ENCODE results near the gene B4GALT1. TPM values are rescaled to one million over a fixed set of nuclear protein-coding genes. Genes with fewer than 3 reads are reported as not detected.
"Not testable (repeated sequence)": the region's sequence is repeated elsewhere in the genome, so short reads cannot be mapped to it uniquely, and the experiment has no call there.

Gene B4GALT1
- total RNA-seq, 1 experiment from 2014 or later = 34.5 TPM

GRCh38 chr9:33161589-33162132, 5.5 kb downstream of the B4GALT1 start:
- no peak for DNase-seq (ENCODE audit: low spot score)

DNA sequence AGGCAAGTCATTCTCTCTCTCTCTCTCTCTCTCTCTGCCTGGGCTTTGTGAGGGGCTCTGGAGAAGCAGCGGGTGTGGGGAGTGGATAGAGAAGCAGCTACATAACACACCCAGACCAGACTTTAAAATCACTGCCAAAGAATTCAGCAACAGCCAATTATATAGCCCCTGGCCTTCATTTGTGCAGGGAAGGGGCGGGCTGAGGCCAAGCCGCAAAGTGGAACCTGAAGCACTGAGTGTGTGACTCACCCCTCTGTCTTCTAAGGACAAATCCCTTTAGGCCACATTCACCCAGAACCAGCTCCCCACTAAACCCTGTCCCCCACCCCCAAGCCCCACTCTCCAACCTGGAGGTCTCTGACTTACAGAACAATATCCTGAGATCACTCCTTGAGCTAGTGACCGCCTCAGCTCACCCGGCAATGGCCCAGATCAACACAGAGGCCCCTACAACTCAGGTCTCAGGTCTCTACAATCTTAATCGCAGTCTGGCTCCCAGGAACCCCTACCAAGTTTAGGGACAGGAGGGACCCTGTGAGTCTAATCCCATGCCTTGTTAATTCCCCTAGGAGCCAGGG, 6.0 kb downstream of the B4GALT1 start:
- DNase-seq (ENCODE audit: low spot score) = peak; percentile 97

DNA sequence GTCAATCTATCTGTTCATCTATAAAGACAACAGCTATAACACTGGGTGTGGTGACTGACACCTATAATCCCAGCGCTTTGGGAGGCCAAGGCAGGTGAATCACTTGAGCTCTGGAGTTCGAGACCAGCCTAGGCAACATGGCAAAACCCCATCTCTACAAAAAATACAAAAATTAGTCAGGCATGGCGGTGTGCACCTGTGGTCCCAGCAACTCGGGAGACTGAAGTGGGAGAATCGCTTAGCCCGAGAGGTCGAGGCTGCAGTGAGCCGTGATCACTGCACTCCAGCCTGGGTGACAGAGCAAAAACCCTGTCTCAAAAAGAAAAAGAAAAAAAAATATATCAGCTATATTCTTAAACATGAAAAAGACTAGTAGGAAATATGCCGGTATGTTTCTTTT, 6.7 kb downstream of the B4GALT1 start:
- not testable (repeated sequence) for DNase-seq (ENCODE audit: low spot score)

DNA sequence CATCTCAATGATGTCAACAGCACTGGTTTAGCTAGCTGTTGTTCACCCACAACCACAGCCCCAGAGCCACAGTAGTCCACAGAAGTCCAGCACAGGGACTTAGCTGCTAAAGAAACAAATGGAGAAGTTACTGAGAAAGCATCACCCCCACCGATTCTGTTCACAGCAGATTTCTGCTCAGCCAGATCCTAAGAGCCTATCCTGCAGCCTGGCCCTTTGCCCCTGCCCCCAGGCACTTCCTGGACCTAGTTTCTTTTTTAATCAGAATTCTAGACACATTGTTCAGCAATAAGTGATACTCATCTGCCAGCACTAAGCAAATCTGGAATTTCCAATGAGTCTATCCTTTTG, 7.4 kb downstream of the B4GALT1 start:
- DNase-seq (ENCODE audit: low spot score) = peak; percentile 69

DNA sequence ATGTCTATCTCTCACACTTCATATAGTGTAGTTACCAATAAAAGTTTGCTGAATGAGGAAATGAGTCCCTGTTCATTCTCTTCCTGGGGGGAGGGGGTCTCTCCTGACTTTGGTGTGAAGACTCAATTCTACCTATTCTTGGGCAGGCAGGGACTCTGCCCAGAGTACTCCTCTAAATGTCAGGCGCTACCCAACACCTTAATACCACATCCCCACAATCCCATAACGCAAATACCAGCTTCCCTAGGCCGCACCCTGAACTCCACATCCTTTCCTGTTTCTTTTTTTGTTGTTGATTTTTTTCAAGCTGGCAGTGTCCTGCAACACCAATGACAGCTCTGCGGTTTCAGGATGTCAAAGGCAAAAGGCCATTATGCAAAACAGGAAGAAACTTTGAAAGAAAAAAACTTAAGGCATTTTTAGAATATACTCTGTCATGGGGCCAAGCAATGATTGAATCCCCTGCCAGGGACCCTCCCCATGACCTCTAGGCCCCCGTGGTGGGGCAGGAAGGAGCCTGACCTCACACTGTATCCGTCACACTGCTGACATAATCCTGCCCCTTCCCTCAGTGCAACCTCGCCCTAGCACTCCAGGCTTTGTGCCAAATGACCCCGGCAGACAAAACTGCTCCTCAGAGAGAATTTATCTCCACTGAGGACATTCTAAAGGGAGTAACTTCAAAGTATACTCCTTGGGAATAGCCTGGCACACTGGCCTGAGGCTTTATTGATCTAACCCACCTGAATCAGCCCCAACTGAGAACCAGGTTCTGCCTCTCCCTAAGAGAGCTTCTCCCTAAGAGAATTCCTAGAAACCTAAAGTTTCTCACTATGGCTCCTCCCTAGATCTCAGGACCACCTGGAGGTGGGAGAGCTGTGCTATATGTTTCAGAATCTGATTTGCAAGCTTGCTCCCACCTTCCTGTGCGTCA, 8.0 kb downstream of the B4GALT1 start:
- DNase-seq (ENCODE audit: low spot score) = peak; percentile 61

GRCh38 chr9:33157960-33158842, 8.9 kb downstream of the B4GALT1 start:
- no peak for DNase-seq (ENCODE audit: low spot score)

- DNase-seq (ENCODE audit: low spot score) = no peak
These were observed 11.7 kb downstream of the B4GALT1 start for GRCh38 chr9:33155393-33155792.

GRCh38 chr9:33154371-33154770, 12.8 kb downstream of the B4GALT1 start:
- no peak for DNase-seq (ENCODE audit: low spot score)

DNA sequence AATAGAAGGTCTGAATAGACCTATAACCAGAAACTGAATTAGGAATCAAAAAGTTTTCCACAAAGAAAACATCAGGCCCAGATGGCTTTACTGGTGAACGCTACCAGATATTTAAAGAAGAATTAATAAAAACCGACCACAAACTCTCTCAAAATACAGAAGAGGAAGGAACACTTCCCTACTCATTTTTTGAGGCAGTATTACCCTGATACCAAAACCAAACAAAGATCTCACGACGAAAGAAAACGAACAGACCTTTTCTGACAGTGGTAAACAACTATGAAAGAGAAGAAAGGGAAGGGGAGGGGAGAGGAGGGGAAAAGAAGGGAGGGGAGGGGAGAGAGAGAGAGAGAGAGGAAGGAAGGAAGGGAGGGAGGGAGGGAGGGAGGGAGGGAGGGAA, 13.5 kb downstream of the B4GALT1 start:
- no peak for DNase-seq (ENCODE audit: low spot score)

- no peak for DNase-seq (ENCODE audit: low spot score)
These were observed 14.1 kb downstream of the B4GALT1 start for GRCh38 chr9:33153001-33153400.

DNA sequence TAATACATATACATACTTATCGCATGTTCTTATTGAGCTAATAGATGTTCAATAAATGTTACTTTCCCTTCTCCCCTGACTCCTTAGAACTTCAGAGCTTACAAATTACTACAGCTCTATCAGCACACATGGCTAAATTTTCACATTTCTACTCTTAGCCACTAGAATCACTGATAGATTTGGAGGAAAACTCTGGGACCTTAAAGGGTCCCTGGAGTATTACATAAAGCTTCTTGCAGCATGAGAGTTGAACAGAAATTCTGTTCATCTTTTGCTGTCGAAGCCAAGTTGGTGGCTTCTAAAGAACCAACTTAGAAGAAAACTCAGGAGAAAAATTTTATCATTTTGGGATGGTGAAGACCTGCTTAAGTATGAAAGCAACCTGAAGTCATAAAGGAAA, 15.5 kb downstream of the B4GALT1 start:
- DNase-seq (ENCODE audit: low spot score) = no peak

DNA sequence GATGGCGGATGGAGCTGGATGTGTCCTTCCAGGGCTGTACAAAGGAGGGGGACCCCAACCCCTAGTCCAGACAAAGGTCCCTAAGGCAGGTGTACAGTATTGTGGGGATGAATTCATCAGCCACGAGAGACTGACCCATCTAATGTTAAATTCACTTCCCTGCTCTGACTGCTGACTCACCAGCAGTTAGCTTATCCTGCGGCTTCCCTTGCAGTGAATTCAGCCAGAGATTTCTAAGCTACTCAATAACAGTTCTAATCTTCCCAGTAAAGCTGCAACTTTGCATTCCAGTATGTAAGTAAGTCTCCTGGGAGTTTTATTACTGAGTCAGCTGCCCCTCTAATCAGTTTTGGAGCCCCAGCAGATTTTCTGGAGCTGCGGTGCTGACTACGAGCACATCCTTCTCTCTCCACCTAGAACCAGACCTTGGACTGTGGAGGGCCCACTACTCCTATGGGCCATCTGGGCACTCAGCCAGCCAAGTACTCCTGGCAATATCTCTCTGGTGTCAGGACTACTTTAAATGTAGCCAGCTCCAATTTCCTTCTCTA, 16.1 kb downstream of the B4GALT1 start:
- peak; percentile 89 for DNase-seq (ENCODE audit: low spot score)

GRCh38 chr9:33148367-33149014, 18.6 kb downstream of the B4GALT1 start:
- DNase-seq (ENCODE audit: low spot score) = no peak

- DNase-seq (ENCODE audit: low spot score) = no peak
These were observed 19.5 kb downstream of the B4GALT1 start for GRCh38 chr9:33147416-33148169.

GRCh38 chr9:33146298-33146697, 20.8 kb downstream of the B4GALT1 start:
- no peak for DNase-seq (ENCODE audit: low spot score)

- no peak for DNase-seq (ENCODE audit: low spot score)
These were observed 22.6 kb downstream of the B4GALT1 start for GRCh38 chr9:33144551-33144950.

- no peak for DNase-seq (ENCODE audit: low spot score)
These were observed 23.9 kb downstream of the B4GALT1 start for GRCh38 chr9:33143241-33143661.

DNA sequence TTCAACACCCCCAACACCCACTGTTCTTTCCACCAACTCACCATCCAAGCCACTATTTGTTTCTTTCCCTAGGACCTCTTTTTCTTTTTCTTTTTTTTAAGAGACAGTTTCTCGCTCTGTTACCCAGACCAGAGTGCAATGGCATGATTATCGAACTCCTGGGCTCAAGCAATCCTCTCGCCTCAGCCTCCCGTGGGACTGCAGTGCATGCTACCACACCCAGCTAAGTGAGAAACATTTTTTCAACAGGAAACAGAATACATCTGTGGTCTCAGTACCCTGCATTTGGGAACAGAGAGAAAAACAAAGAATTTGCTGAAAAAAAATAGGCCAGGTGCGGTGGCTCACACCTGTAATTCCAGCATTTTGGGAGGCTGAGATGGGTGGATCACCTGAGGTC, 24.6 kb downstream of the B4GALT1 start:
- no peak for DNase-seq (ENCODE audit: low spot score)

DNA sequence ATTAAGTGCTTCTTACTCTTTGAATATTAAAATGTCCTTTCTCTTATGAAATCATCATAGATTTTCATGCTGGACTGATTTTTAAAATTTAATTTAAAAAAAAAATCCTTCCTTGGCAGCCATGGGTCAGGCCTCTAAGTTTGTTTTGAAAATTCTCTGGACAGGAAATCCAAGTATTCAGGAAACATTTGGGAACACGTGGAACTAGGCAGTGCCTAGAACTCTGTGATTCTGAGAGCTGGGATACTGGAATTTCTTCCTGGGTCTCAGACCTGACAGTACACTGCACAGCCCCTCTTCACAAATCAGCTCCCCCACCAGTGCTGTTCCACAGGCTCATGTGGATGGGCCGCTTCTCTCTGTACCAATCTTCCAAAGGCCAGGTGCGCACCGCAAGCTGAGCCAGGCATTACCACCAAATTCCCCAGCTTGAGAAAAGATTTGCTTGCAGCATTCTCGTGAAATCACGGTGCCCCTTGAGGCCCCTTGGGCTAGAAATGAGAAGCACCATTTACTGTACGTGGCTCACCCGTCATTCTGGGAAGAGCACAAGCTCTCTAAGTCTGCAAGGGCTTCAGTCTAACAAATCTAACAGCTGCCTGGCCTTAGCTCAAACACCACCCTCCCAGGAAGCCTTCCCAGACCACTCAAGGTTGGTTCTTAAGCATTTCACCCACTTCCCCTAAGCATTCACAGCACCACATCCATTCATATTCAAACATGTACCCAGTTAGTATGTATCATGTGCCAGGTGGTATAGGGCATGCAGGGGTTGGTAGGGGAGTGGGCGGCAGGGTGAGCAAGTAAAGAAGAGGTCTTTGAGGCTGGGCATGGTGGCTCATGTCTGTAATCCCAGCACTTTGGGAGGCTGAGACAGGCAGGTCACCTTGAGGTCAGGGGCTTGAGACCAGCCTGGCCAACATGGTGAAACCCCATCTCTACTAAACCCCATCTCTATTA, 26.5 kb downstream of the B4GALT1 start:
- no peak for DNase-seq (ENCODE audit: low spot score)

Measured in H4 (cell line).